ENCODE results near the gene HEPN1.

HEPN1 gene

DNA sequence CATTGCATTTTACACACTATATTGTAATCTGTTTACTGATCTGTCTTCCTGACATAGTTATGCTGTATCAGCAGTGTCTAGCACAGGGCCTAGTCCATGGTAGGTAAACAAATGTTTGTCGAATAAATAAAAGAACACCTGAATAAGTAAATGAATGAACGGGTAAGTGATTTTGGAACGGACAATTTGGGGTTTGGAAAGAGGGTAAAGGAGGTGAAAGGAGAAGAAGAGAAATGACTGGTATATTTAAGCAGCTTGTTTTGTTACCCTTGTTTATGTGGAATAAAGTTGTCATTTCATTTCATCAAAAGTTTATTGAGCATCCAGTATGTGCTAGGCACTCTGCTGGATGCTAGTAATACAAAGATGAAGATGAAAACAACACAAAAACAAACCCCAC lies at the start of gene HEPN1:
Gene HEPN1, plus strand, starts transcription at position 301 of the 400 bp plus-strand sequence.
- H3K4me1 ChIP-seq (ENCODE audit: control insufficient read depth, insufficient read depth, low read length) = 0 out of 2 replicates have a peak, but pooled peaks cover 3% of the 10 kb centered on the region
- no peaks in the 10 kb centered on the region for H3K36me3 ChIP-seq (ENCODE audit: control insufficient read depth, insufficient read depth, low read length)
- no peaks in the 10 kb centered on the region for H3K9me3 ChIP-seq (ENCODE audit: control insufficient read depth, insufficient read depth, low read depth, low read length)
- peaks cover 72% of the 10 kb centered on the region for H3K27me3 ChIP-seq (ENCODE audit: control insufficient read depth, insufficient read depth, low read length)
- no peak within 1 kb of the TSS for H3K4me3 ChIP-seq (ENCODE audit: low read depth, low read length)
- H3K27ac ChIP-seq (ENCODE audit: low read depth, low read length) = no peak within 1 kb of the TSS
- no peak within 1 kb of the TSS for H3K9ac ChIP-seq (ENCODE audit: low read length)

DNA sequence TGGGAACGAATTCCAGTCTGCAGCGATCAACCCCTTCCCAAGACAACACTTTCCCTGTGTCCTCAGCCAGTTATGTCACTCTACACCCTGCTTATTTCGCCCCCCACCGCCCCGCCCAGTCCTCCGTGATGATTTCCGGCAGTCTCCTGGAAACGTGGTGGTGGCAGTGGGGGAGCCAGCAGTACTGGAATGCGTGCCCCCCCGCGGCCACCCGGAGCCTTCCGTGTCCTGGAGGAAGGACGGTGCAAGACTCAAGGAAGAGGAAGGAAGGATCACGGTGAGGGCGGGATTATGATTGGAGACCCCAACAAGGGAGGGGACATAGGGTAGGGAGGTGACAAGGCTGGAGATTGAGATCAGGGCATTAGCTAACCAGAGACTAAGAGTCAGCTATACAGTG lies 49.7 kb upstream of the HEPN1 start:
- Histone ChIP-seq H3K9me3 (ENCODE audit: control insufficient read depth, insufficient read depth, low read depth, low read length) (no peaks in the 10 kb centered on the region), H3K4me1 (ENCODE audit: control insufficient read depth, insufficient read depth, low read length) (peaks cover 23% of the 10 kb centered on the region), H3K4me3 (ENCODE audit: low read depth, low read length) (peak overlapping the region; percentile 33; the same call in 1 of the 2 replicates), H3K27me3 (ENCODE audit: control insufficient read depth, insufficient read depth, low read length) (peaks cover 100% of the 10 kb centered on the region), H3K27ac (ENCODE audit: low read depth, low read length) (no peak overlapping the region), H3K9ac (ENCODE audit: low read length) (no peak overlapping the region), H3K36me3 (ENCODE audit: control insufficient read depth, insufficient read depth, low read length) (no peaks in the 10 kb centered on the region)

DNA sequence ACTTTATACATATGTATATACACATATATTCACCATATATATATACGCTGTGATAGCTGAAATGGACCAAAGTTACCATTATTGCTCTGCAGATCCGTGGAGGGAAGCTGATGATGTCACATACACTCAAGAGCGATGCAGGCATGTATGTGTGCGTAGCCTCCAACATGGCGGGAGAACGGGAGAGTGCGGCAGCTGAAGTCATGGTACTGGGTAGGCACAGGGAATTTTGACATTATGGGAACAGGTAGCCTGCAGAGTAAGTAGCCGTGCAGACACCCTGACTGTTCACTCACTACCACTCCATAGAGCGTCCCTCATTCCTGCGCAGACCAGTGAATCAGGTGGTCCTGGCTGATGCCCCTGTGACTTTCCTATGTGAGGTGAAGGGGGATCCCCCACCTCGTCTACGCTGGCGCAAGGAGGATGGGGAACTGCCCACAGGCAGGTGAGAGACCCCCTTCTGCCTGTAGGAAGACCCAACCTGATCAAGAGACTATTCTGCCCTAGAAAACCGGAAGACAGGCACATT lies 49.1 kb upstream of the HEPN1 start:
- peaks cover 100% of the 10 kb centered on the region for H3K27me3 ChIP-seq (ENCODE audit: control insufficient read depth, insufficient read depth, low read length)

DNA sequence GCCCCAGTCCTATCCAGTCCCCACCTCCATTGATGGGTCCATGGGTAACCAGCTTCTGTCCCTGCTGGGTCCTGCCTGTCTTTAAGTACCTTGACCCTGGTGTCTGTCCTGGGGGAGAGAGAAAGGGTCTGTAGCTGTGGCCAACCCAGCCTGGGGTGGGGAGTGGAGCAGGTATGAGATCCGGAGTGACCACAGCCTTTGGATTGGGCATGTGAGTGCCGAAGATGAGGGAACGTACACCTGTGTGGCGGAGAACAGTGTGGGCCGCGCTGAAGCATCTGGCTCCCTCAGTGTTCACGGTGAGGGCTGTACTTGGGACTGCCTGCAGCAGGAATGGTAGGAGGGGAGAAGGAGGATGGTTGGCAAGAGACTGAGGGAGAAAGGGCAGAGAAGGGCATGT lies 48.6 kb upstream of the HEPN1 start:
- H3K36me3 ChIP-seq (ENCODE audit: control insufficient read depth, insufficient read depth, low read length) = no peaks in the 10 kb centered on the region
- no peaks in the 10 kb centered on the region for H3K9me3 ChIP-seq (ENCODE audit: control insufficient read depth, insufficient read depth, low read depth, low read length)
- no peak overlapping the region for H3K4me3 ChIP-seq (ENCODE audit: low read depth, low read length)
- H3K27ac ChIP-seq (ENCODE audit: low read depth, low read length) = no peak overlapping the region
- H3K4me1 ChIP-seq (ENCODE audit: control insufficient read depth, insufficient read depth, low read length) = peaks cover 17% of the 10 kb centered on the region; the same call in 1 of the 2 replicates
- H3K9ac ChIP-seq (ENCODE audit: low read length) = no peak overlapping the region
- peaks cover 100% of the 10 kb centered on the region for H3K27me3 ChIP-seq (ENCODE audit: control insufficient read depth, insufficient read depth, low read length)

More for the DNA sequence above, 49.1 kb upstream of the HEPN1 start:
- H3K9ac ChIP-seq (ENCODE audit: low read length) = no peak overlapping the region
- no peaks in the 10 kb centered on the region for H3K36me3 ChIP-seq (ENCODE audit: control insufficient read depth, insufficient read depth, low read length)
- peaks cover 20% of the 10 kb centered on the region for H3K4me1 ChIP-seq (ENCODE audit: control insufficient read depth, insufficient read depth, low read length)
- H3K9me3 ChIP-seq (ENCODE audit: control insufficient read depth, insufficient read depth, low read depth, low read length) = no peaks in the 10 kb centered on the region
- H3K27ac ChIP-seq (ENCODE audit: low read depth, low read length) = no peak overlapping the region
- no peak overlapping the region for H3K4me3 ChIP-seq (ENCODE audit: low read depth, low read length)

DNA sequence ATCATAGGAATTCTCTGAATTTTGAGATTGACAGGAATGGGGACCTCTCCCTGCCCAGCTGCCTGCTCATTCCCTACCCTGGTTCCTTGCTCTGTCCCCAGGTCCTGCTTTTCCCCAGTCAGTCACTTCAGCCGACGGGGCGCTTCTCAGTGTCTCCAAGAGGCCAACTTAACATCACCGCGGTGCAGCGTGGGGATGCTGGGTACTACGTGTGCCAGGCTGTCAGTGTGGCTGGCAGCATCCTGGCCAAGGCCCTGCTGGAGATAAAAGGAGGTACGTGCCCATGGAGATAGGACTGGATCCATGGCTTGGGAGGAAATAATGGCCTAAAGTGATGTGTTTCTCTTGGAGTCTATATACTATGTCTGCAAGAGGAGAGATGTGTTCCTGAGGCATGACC lies 46.8 kb upstream of the HEPN1 start:
- H3K36me3 ChIP-seq (ENCODE audit: control insufficient read depth, insufficient read depth, low read length) = no peaks in the 10 kb centered on the region
- H3K4me1 ChIP-seq (ENCODE audit: control insufficient read depth, insufficient read depth, low read length) = peaks cover 5% of the 10 kb centered on the region
- H3K4me3 ChIP-seq (ENCODE audit: low read depth, low read length) = no peak overlapping the region
- H3K9me3 ChIP-seq (ENCODE audit: control insufficient read depth, insufficient read depth, low read depth, low read length) = no peaks in the 10 kb centered on the region
- H3K9ac ChIP-seq (ENCODE audit: low read length) = no peak overlapping the region
- H3K27ac ChIP-seq (ENCODE audit: low read depth, low read length) = no peak overlapping the region
- H3K27me3 ChIP-seq (ENCODE audit: control insufficient read depth, insufficient read depth, low read length) = peaks cover 90% of the 10 kb centered on the region

DNA sequence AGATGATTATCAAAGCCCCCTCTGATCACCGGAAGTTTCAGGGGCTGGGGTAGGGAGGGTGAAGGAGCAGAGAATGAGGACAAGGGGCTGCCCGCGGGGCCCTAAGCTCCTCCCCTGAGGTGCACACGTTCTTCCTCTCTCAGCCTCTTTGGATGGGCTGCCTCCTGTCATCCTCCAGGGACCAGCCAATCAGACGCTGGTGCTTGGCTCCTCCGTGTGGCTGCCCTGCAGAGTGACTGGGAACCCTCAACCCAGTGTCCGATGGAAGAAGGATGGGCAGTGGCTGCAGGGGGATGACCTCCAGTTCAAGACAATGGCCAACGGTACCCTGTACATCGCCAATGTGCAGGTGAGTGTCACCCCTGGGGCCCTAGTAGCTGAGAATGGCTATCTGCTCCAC lies 46.3 kb upstream of the HEPN1 start:
- Histone ChIP-seq H3K9ac (ENCODE audit: low read length) (no peak overlapping the region), H3K4me3 (ENCODE audit: low read depth, low read length) (no peak overlapping the region), H3K9me3 (ENCODE audit: control insufficient read depth, insufficient read depth, low read depth, low read length) (no peaks in the 10 kb centered on the region), H3K36me3 (ENCODE audit: control insufficient read depth, insufficient read depth, low read length) (no peaks in the 10 kb centered on the region), H3K4me1 (ENCODE audit: control insufficient read depth, insufficient read depth, low read length) (peaks cover 8% of the 10 kb centered on the region), H3K27ac (ENCODE audit: low read depth, low read length) (no peak overlapping the region), H3K27me3 (ENCODE audit: control insufficient read depth, insufficient read depth, low read length) (peaks cover 90% of the 10 kb centered on the region)

DNA sequence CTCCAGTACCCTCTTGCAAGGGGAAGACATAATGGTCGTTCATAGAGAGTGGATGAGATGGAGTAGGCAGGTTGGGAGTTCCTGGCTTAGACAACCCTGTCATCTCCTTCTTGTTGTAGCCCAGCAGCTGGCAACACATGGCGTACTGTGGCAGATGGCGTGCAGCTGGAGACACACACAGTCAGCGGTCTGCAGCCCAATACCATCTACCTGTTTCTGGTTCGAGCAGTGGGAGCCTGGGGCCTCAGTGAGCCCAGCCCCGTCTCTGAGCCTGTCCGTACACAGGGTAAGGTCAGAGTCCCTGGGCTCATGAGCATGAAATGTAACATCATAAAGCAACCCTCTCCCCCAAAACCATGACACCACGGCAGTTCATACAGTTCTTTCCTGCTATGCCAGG lies 45.1 kb upstream of the HEPN1 start:
- Histone ChIP-seq H3K27ac (ENCODE audit: low read depth, low read length) (no peak overlapping the region), H3K27me3 (ENCODE audit: control insufficient read depth, insufficient read depth, low read length) (peaks cover 82% of the 10 kb centered on the region), H3K4me3 (ENCODE audit: low read depth, low read length) (no peak overlapping the region), H3K4me1 (ENCODE audit: control insufficient read depth, insufficient read depth, low read length) (peaks cover 10% of the 10 kb centered on the region), H3K9me3 (ENCODE audit: control insufficient read depth, insufficient read depth, low read depth, low read length) (no peaks in the 10 kb centered on the region), H3K36me3 (ENCODE audit: control insufficient read depth, insufficient read depth, low read length) (no peaks in the 10 kb centered on the region), H3K9ac (ENCODE audit: low read length) (no peak overlapping the region)

DNA sequence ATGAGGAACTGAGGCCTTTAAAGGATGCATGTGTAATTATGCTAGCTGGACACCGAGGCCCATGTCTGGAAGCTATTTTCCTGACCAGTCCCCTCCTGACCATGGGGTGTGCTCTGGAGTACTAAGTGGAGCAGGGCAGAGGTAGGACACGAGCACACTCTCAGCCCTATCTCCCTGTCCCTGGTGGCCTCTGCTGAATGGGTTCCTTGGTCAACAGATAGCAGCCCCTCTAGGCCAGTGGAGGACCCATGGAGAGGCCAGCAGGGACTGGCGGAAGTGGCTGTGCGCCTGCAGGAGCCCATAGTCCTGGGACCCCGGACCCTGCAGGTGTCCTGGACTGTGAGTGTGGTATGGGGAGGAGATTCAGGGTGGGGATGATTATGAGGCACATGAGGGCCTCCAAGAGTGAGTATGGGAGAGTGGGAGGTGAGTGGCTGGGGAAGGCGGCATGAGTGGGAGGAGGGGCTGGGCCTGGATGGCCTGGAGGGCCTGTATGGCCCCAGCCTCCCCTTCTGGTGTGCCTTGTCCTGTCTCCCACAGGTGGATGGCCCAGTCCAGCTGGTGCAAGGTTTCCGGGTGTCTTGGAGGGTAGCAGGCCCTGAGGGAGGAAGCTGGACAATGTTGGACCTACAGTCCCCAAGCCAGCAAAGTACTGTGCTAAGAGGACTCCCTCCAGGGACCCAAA lies 44.3 kb upstream of the HEPN1 start:
- Histone ChIP-seq H3K9ac (ENCODE audit: low read length) (no peak overlapping the region), H3K4me1 (ENCODE audit: control insufficient read depth, insufficient read depth, low read length) (peaks cover 10% of the 10 kb centered on the region), H3K36me3 (ENCODE audit: control insufficient read depth, insufficient read depth, low read length) (no peaks in the 10 kb centered on the region), H3K9me3 (ENCODE audit: control insufficient read depth, insufficient read depth, low read depth, low read length) (no peaks in the 10 kb centered on the region), H3K27ac (ENCODE audit: low read depth, low read length) (no peak overlapping the region), H3K27me3 (ENCODE audit: control insufficient read depth, insufficient read depth, low read length) (peaks cover 74% of the 10 kb centered on the region), H3K4me3 (ENCODE audit: low read depth, low read length) (no peak overlapping the region)

DNA sequence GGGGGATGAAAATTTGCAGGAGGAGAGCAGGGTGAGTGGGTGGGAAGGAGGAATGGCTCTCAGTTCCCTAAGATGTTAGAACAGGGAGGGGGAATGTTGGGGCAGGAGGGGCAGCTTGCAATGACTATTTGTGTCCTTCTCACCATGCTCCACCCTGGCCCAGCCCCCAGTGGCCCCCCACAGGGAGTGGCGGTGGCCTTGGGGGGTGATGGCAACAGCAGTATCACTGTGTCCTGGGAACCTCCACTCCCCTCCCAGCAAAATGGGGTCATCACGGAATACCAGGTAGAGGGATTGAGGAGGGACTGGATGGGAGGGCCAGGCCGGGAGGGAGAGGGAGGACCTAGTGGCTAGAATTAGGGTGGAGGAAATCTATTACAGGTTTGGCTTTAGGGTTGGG lies 43.6 kb upstream of the HEPN1 start:
- Histone ChIP-seq H3K27me3 (ENCODE audit: control insufficient read depth, insufficient read depth, low read length) (peaks cover 67% of the 10 kb centered on the region), H3K36me3 (ENCODE audit: control insufficient read depth, insufficient read depth, low read length) (no peaks in the 10 kb centered on the region), H3K4me3 (ENCODE audit: low read depth, low read length) (peak overlapping the region; percentile 82), H3K4me1 (ENCODE audit: control insufficient read depth, insufficient read depth, low read length) (peaks cover 10% of the 10 kb centered on the region), H3K9me3 (ENCODE audit: control insufficient read depth, insufficient read depth, low read depth, low read length) (no peaks in the 10 kb centered on the region), H3K27ac (ENCODE audit: low read depth, low read length) (no peak overlapping the region), H3K9ac (ENCODE audit: low read length) (no peak overlapping the region)

DNA sequence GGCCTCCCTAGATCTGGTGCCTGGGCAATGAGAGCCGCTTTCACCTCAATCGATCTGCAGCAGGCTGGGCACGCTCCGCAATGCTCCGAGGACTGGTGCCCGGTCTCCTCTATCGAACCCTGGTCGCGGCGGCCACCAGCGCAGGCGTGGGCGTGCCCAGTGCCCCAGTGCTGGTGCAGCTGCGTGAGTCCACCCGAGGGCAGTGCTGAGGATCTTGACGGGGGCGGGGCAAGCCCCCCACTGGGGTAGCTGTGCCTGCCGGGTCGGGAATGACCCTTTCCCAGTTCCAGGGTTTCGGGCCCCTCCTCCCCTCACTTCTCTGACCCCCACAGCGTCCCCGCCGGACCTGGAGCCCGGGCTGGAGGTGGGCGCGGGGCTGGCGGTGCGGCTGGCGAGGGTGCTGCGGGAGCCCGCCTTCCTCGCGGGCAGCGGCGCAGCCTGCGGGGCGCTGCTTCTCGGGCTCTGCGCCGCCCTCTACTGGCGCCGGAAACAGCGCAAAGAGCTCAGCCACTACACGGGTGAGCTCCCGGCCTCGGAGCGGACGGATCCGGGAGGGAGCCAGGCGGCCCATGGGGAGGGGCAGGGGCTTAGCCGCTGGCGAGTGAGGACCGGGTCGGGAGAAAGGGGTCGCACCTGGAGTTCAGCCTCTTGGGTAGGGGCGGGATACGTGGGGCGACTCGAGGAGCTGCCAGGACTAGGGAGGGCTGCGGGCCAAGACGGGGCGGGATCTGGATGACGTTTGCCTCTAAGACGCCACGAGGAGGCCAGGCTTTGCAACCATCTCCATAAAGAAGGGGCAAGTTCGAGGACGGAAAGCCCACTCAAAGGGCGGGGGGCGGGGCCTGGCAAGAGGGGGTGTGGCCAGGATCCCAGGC lies 42.9 kb upstream of the HEPN1 start:
- Histone ChIP-seq H3K4me1 (ENCODE audit: control insufficient read depth, insufficient read depth, low read length) (peaks cover 10% of the 10 kb centered on the region), H3K36me3 (ENCODE audit: control insufficient read depth, insufficient read depth, low read length) (no peaks in the 10 kb centered on the region), H3K4me3 (ENCODE audit: low read depth, low read length) (peak overlapping the region; percentile 82), H3K9ac (ENCODE audit: low read length) (peak overlapping the region; percentile 69), H3K27me3 (ENCODE audit: control insufficient read depth, insufficient read depth, low read length) (peaks cover 59% of the 10 kb centered on the region), H3K9me3 (ENCODE audit: control insufficient read depth, insufficient read depth, low read depth, low read length) (no peaks in the 10 kb centered on the region), H3K27ac (ENCODE audit: low read depth, low read length) (peak overlapping the region; percentile 61; the same call in 1 of the 2 replicates)

Data from HUES6 (cell line).